ENCODE measurements around the gene CPS1. TPM values are rescaled to one million over a fixed set of nuclear protein-coding genes. Genes with fewer than 3 reads are reported as not detected.

The CPS1 gene
- total RNA-seq, 1 donor from 2014 or later: 3.8 TPM

DNA sequence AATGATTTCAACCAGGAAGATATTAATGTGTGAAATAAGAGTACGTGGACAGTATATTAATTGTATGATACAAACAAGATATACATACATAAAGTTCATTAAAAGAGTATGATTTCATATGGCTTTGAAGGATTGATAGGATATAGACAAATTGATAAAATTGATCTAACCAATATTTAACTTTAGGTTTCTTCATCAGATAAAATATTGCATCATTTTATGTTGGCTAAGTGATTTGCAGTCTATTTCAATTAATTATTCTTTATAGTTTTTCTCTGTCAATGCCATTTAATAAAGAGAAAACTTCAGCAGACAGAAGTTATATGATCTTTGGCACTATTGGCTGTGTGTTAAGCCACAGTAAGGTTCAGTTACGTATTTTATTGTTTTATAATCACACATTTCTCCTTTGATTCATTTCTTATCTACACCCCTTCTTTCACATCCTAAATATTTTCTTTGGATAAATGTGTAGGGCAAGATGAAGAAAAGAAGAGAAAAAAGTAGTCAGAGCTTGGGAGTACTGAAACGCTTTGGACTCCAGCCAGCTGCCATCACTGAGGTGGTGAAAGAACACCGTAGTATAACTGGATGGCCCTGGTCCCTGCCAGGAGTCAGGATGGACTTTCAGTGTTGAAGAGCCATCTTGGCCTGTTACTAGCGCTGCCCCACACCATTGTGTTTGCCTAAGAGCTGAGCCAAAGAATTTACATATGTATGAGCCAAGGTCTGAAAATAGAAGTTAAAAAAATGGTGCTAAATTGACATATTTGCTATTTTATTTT, 9.8 kb upstream of the CPS1 start:
- TF ChIP-seq, protein P1, sequence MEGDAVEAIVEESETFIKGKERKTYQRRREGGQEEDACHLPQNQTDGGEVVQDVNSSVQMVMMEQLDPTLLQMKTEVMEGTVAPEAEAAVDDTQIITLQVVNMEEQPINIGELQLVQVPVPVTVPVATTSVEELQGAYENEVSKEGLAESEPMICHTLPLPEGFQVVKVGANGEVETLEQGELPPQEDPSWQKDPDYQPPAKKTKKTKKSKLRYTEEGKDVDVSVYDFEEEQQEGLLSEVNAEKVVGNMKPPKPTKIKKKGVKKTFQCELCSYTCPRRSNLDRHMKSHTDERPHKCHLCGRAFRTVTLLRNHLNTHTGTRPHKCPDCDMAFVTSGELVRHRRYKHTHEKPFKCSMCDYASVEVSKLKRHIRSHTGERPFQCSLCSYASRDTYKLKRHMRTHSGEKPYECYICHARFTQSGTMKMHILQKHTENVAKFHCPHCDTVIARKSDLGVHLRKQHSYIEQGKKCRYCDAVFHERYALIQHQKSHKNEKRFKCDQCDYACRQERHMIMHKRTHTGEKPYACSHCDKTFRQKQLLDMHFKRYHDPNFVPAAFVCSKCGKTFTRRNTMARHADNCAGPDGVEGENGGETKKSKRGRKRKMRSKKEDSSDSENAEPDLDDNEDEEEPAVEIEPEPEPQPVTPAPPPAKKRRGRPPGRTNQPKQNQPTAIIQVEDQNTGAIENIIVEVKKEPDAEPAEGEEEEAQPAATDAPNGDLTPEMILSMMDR (IDR thresholded peaks at IDR 0.05; ENCODE audit: insufficient read depth, low read length, poor library complexity, severe bottlenecking): no peak
- DNase-seq (ENCODE audit: low read depth): no peak
- H3K27me3 ChIP-seq (ENCODE audit: control insufficient read depth, insufficient read depth, low read length): no peaks in the 10 kb centered on the region
- H3K36me3 ChIP-seq (ENCODE audit: control insufficient read depth, insufficient read depth, low read length): no peaks in the 10 kb centered on the region
- no peak overlapping the region for H3K4me3 ChIP-seq (ENCODE audit: low read depth, low read length)

DNA sequence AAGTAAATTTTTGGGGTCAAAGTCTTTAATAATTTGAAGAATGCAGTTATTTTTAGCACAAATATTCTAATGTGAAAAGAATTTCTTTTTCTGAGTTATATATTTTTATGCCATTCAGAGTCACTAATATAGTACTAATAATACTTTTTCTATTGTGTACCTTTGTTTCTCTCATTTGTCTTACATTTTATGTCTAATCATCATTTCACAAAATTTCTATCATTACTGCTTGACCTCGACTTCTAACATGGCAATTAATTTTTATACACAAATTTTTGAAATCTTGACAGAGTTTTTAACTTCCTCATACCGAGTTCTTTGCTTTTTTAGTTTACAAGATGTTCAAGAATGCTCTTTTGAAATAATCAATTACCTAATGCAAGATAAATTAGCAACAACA, 8.4 kb upstream of the CPS1 start:
- no peak overlapping the region for H3K4me3 ChIP-seq (ENCODE audit: low read depth, low read length)
- no peak for DNase-seq (ENCODE audit: low read depth)
- TF ChIP-seq, protein P1 (IDR thresholded peaks at IDR 0.05; ENCODE audit: insufficient read depth, low read length, poor library complexity, severe bottlenecking): no peak

DNA sequence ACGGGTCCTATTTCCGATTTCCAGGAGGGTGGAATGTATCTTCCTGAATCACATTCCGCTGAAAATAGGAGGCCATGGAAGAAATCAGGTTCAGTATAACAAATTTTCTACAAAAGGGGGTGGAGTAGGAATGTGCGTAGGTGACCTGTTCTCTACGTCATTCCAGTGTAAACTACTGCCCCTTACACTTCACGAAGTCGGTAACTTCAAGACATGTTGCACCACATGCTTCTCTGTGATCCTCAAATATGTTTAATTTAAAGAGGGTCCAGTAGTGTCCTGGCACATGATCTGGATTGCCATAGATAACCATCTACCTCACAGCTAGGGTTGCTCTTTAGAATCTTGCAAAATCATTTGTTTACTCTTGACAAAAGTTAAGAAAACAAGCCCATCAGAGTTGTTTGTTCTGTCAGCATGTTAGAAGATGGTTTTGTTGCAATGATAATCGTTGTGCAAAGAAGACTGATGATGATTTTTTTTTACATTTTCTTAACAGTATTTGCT, 7.5 kb upstream of the CPS1 start:
- no peaks in the 10 kb centered on the region for H3K27me3 ChIP-seq (ENCODE audit: control insufficient read depth, insufficient read depth, low read length)
- TF ChIP-seq, protein P1 (IDR thresholded peaks at IDR 0.05; ENCODE audit: insufficient read depth, low read length, poor library complexity, severe bottlenecking): no peak
- H3K36me3 ChIP-seq (ENCODE audit: control insufficient read depth, insufficient read depth, low read length): no peaks in the 10 kb centered on the region
- DNase-seq (ENCODE audit: low read depth): no peak
- H3K4me3 ChIP-seq (ENCODE audit: low read depth, low read length): no peak overlapping the region

More for the DNA sequence above, 8.4 kb upstream of the CPS1 start:
- Histone ChIP-seq H3K27me3 (ENCODE audit: control insufficient read depth, insufficient read depth, low read length) (no peaks in the 10 kb centered on the region), H3K36me3 (ENCODE audit: control insufficient read depth, insufficient read depth, low read length) (no peaks in the 10 kb centered on the region)

DNA sequence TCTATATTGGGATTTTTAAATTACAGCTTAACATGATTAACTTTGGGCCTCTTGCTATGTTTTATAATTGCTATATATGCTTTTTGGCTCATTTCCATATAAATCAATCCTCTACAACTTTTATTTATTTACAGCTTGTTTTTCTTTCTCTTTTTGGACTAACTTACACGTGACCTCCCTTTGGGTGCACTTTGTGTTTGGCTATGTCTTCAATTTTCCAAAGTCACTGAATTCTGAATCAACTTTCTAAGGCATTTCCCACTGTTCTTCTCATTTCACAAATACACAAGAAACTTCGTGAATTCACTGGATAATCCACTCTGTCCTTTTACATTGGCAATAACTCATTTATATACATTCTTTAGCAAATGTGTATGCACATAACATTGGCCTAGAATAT, 5.4 kb upstream of the CPS1 start:
- H3K4me3 ChIP-seq (ENCODE audit: low read depth, low read length): no peak overlapping the region
- TF ChIP-seq, protein P1 (IDR thresholded peaks at IDR 0.05; ENCODE audit: insufficient read depth, low read length, poor library complexity, severe bottlenecking): no peak
- DNase-seq (ENCODE audit: low read depth): no peak
- no peaks in the 10 kb centered on the region for H3K36me3 ChIP-seq (ENCODE audit: control insufficient read depth, insufficient read depth, low read length)
- no peaks in the 10 kb centered on the region for H3K27me3 ChIP-seq (ENCODE audit: control insufficient read depth, insufficient read depth, low read length)

DNA sequence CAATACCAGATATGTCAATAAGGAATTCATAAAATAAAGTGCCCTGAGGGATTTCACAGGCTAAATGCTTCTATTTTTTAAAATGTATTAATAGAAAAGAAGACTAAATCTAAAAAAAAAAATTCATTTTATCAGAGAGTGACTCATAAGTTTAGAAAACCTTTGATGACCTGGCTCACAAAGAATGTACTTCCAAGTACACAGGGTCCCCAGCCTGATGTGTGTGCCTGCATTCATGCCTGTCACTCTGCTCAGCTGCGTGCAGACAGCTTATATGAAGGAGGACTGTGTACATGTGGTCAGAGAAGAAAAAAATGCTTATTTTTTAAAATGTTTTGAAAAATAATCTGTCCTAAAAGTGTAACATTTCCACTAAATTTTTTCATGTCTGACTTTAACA, 3.0 kb upstream of the CPS1 start:
- Histone ChIP-seq H3K27me3 (ENCODE audit: control insufficient read depth, insufficient read depth, low read length) (no peaks in the 10 kb centered on the region), H3K4me3 (ENCODE audit: low read depth, low read length) (no peak overlapping the region), H3K36me3 (ENCODE audit: control insufficient read depth, insufficient read depth, low read length) (no peaks in the 10 kb centered on the region)
- no peak for DNase-seq (ENCODE audit: low read depth)
- TF ChIP-seq, protein P1 (IDR thresholded peaks at IDR 0.05; ENCODE audit: insufficient read depth, low read length, poor library complexity, severe bottlenecking): no peak

DNA sequence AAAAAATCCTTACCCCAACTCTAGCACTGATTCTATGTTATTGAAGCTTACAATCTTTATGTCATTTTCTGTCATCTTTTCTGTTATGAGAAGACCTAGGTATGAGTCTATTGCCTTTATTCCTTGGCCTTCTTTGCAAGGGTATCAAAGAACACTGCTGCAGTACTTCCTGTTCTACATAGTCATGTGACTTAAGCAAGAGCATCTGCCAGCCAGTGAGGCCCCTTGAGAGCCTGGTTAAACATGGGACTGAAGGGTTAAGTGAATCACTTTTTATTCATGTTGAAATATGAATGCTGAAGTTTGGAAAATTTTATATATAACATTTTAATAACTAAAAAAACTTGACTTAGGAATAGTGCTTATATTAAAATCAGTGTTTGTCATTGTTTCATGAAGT, 844 bp upstream of the CPS1 start:
- H3K27me3 ChIP-seq (ENCODE audit: control insufficient read depth, insufficient read depth, low read length): no peaks in the 10 kb centered on the region
- H3K4me3 ChIP-seq (ENCODE audit: low read depth, low read length): no peak overlapping the region
- TF ChIP-seq, protein P1 (IDR thresholded peaks at IDR 0.05; ENCODE audit: insufficient read depth, low read length, poor library complexity, severe bottlenecking): no peak
- no peak for DNase-seq (ENCODE audit: low read depth)
- no peaks in the 10 kb centered on the region for H3K36me3 ChIP-seq (ENCODE audit: control insufficient read depth, insufficient read depth, low read length)
